HepG2 (cell line): Measurements from ENCODE around the gene EPN3. TPM values are rescaled to one million over a fixed set of nuclear protein-coding genes. Genes with fewer than 3 reads are reported as not detected.

Experiments used
- ATAC-seq: fragments of 200-7000 bp; cut with Tn5 transposase; 3 replicates; pipeline ENCODE4 v1.9.1; 2020; ENCODE audit warnings: mild to moderate bottlenecking, moderate library complexity
- BruUV-seq: library from RNA; stranded (reverse); fragments of 400-500 nt; replicated peaks from 2 replicates; lab custom pipeline; 2021; lab: Mats Ljungman, UMichigan
- CTCF ChIA-PET: fragments of 300-600 bp; formaldehyde crosslinking; extraction: SDS; loops from one replicate; lab custom pipeline; 2021; ENCODE audit warnings: low total read pairs, inconsistent platforms, low intra/inter-chr PET ratio; lab: Yijun Ruan, JAX
- POLR2A ChIA-PET: fragments of 350-600 bp; sonication (Branson Sonifier 250); formaldehyde crosslinking; loops from one replicate; lab custom pipeline; 2020; ENCODE audit warnings: antibody characterized with exemption, inconsistent platforms; lab: Yijun Ruan, JAX
- DNase-seq: peaks from one replicate; pipeline ENCODE4 v3.0.0-alpha.2; 2015; ENCODE audit warnings: low spot score
- FAIRE-seq: peaks from 3 replicates; lab custom pipeline; 2011; peaks lifted over from hg19 to GRCh38; lab: Jason Lieb, UNC
- H2AFZ ChIP-seq: one replicate; pipeline ENCODE4 v1.6.1; 2011; ENCODE audit warnings: low read length, inconsistent platforms
- H3K27ac ChIP-seq: fragments of 300-600 bp; 3 replicates; pipeline ENCODE4 v1.8.0; 2011; ENCODE audit warnings: mixed run types, mild to moderate bottlenecking, mixed read lengths, low read length, inconsistent platforms; ENCODE audit not compliant: insufficient read depth; ENCODE audit errors: extremely low read length
- H3K27me3 ChIP-seq, 2 experiments: fragments of 200-600 bp in 1 of 2; 2 replicates in 1 of 2; 3 replicates in 1 of 2; pipeline versions ENCODE4 v1.6.0 to v1.8.0; 2011; ENCODE audit warnings: low read length in 2 of 2, mild to moderate bottlenecking in 2 of 2, moderate library complexity in 2 of 2, inconsistent platforms in 1 of 2; ENCODE audit not compliant: insufficient read depth in 2 of 2, control insufficient read depth in 1 of 2
- H3K36me3 ChIP-seq, 2 experiments: fragments of 200-600 bp in 1 of 2; replicated peaks in 1 of 2; 2 replicates in 1 of 2; 3 replicates in 1 of 2; pipeline versions ENCODE4 v1.5.1 to v1.8.0; 2011; ENCODE audit warnings: low read length in 2 of 2, inconsistent platforms in 1 of 2; ENCODE audit not compliant: insufficient read depth in 2 of 2, control insufficient read depth in 1 of 2
- H3K4me1 ChIP-seq: 2 replicates; pipeline ENCODE4 v1.5.1; 2012; ENCODE audit warnings: low read length, inconsistent platforms; ENCODE audit not compliant: insufficient read depth
- H3K4me2 ChIP-seq: 2 replicates; pipeline ENCODE4 v1.6.0; 2011; ENCODE audit warnings: low read depth, low read length, inconsistent platforms
- H3K4me3 ChIP-seq, 3 experiments: fragments of 200-600 bp in 1 of 3; sonication (generic), shearing (Covaris generic) in 1 of 3; replicated peaks in 1 of 3; 2 replicates each; pipeline ENCODE4 v1.5.1; 2011 to 2016; ENCODE audit warnings: low read length in 3 of 3, inconsistent platforms in 2 of 3, low read depth in 2 of 3, mild to moderate bottlenecking in 2 of 3, control low read depth in 1 of 3, mixed read lengths in 1 of 3; ENCODE audit not compliant: insufficient read depth in 1 of 3
- H3K79me2 ChIP-seq: one replicate; pipeline ENCODE4 v1.6.1; 2011; ENCODE audit warnings: low read length, inconsistent platforms; ENCODE audit not compliant: insufficient read depth
- H3K9ac ChIP-seq: 2 replicates; pipeline ENCODE4 v1.6.0; 2011; ENCODE audit warnings: mild to moderate bottlenecking, low read depth, low read length, inconsistent platforms; ENCODE audit not compliant: insufficient read depth
- H3K9me3 ChIP-seq: 2 replicates; pipeline ENCODE4 v1.5.1; 2012; ENCODE audit warnings: mild to moderate bottlenecking, low read length
- H4K20me1 ChIP-seq: 2 replicates; pipeline ENCODE4 v1.6.0; 2011; ENCODE audit warnings: inconsistent platforms, mild to moderate bottlenecking, low read length, moderate library complexity; ENCODE audit not compliant: insufficient read depth
- KLF16 ChIP-seq, 2 experiments: sonication (generic) in 1 of 2; formaldehyde crosslinking in 1 of 2; IDR thresholded peaks; 2 replicates each; pipeline versions ENCODE4 v1.6.1 to v1.8.0; 2016 to 2023; ENCODE audit warnings: missing genetic modification reagents in 2 of 2, missing compliant biosample characterization in 1 of 2
- MTA3 ChIP-seq: sonication (generic); formaldehyde crosslinking; IDR thresholded peaks from 2 replicates; pipeline ENCODE4 v1.4.0; 2020; ENCODE audit warnings: missing genetic modification reagents
- RNF2 ChIP-seq: fragments of 450-650 bp; conservative IDR thresholded peaks from 2 replicates; pipeline ENCODE4 v1.6.1; 2016; ENCODE audit warnings: low read depth
- SMARCE1 ChIP-seq: fragments of 450-650 bp; IDR thresholded peaks from 2 replicates; pipeline ENCODE4 v1.6.1; 2017; ENCODE audit warnings: borderline replicate concordance
- STAG1 ChIP-seq: sonication (generic); formaldehyde crosslinking; IDR thresholded peaks from 2 replicates; pipeline ENCODE4 v1.4.0; 2020; ENCODE audit warnings: missing genetic modification reagents
- TRIM24 ChIP-seq: sonication (generic); formaldehyde crosslinking; IDR thresholded peaks from 2 replicates; pipeline ENCODE4 v1.8.0; 2022; ENCODE audit warnings: mild to moderate bottlenecking, missing genetic modification reagents
- WGBS: methylation state at CpG from one replicate; pipeline ENCODE4 v1.1.6; 2017; ENCODE audit warnings: low lambda C conversion rate; 5-methylcytosine and 5-hydroxymethylcytosine counted together
- in situ Hi-C: cut with HindIII; loops from 2 replicates; pipeline ENCODE4 v1.10.0; 2017; ENCODE audit warnings: low pct_unique_long_range_greater_than_20kb; ENCODE audit not compliant: extremely low pct_ligation_motif_present
- intact Hi-C: fragments of 100-400 bp; cut with micrococcal nuclease; formaldehyde crosslinking; loops from one replicate; pipeline ENCODE4 v1.10.0; 2022; ENCODE audit not compliant: unreplicated experiment
- polyA plus RNA-seq, 8 experiments: library from polyadenylated mRNA; depleted of rRNA in 3 of 8; stranded (reverse) in 7 of 8; unstranded in 1 of 8; fragments of >200 nt; fragmentation: Illumina TruSeq in 4 of 8; extraction: Trizol in 4 of 8; gene quantifications; 2 replicates each; pipeline versions ENCODE4 v1.2.1 to v1.2.3, GENCODE V29; 2011 to 2016; ENCODE audit warnings: low read depth in 4 of 8, missing spikeins in 1 of 8, mixed read lengths in 1 of 8; ENCODE audit not compliant: insufficient read depth in 1 of 8
- total RNA-seq, 5 experiments: library from RNA; depleted of rRNA; stranded (reverse); fragments of >200 nt; fragmentation: Illumina TruSeq; extraction: Trizol; gene quantifications; 2 replicates each; pipeline ENCODE4 v1.2.3, GENCODE V29; 2016; ENCODE audit warnings: low read depth in 1 of 5
- TF ChIP-seq, protein P1 (sequence below): sonication (generic); formaldehyde crosslinking; conservative IDR thresholded peaks from 2 replicates; pipeline ENCODE4 v1.8.1; 2023; ENCODE audit warnings: missing genetic modification reagents

The EPN3 gene
- total and polyA plus RNA-seq, 2 of the 13 experiments (the other 11 are each of a cell fraction or from before 2014, with no cell fraction given): 0.11 to 0.95 TPM

DNA sequence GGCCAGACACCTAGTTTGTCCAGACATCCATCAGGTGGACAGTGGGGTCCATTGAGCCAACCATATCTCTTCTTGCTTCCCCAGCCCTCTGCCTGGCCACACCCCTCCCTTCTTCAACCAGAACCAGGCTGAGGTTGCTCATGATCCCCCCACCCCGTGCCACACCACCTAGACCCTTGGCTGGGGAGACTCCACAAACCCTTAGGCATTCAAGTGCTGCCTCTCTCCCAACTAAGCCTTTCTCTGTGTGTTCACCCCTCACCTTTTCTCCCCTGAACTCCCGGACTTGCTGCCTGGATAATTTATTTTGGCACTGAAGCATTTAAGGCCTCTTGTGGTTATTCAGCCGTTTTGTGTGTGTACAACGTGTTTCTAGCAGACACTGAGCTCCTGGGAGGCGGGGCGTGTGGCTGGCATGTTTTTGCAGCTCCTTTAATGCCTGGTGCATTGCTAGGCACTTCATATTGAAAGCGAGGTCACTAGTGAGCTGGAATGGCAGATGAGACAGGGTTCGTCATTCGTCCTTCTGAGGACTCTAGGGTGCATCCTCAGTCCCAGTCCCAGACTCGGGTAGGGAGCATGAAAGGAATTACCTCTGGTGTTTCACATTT lies 56.7 kb downstream of the EPN3 start:
- no peak for DNase-seq
- H3K79me2 ChIP-seq: no peaks in the 10 kb centered on the region
- H4K20me1 ChIP-seq: no peaks in the 10 kb centered on the region; the same call in 1 of the 2 replicates
- ChIA-PET CTCF (no interaction called here), POLR2A (no interaction called here)
- no peak overlapping the region for H3K27ac ChIP-seq
- H3K4me2 ChIP-seq: no peak overlapping the region
- H3K4me1 ChIP-seq: peaks cover 29% of the 10 kb centered on the region
- no peaks in the 10 kb centered on the region for H3K36me3 ChIP-seq
- H3K4me3 ChIP-seq: no peak overlapping the region
- H3K9me3 ChIP-seq: no peaks in the 10 kb centered on the region
- H2AFZ ChIP-seq: no peak overlapping the region
- H3K9ac ChIP-seq: no peak overlapping the region
- in situ Hi-C loops (no loop called here), intact Hi-C loops (no loop called here)
- no peak for ATAC-seq
- FAIRE-seq: no peak
- TF ChIP-seq, protein P1, sequence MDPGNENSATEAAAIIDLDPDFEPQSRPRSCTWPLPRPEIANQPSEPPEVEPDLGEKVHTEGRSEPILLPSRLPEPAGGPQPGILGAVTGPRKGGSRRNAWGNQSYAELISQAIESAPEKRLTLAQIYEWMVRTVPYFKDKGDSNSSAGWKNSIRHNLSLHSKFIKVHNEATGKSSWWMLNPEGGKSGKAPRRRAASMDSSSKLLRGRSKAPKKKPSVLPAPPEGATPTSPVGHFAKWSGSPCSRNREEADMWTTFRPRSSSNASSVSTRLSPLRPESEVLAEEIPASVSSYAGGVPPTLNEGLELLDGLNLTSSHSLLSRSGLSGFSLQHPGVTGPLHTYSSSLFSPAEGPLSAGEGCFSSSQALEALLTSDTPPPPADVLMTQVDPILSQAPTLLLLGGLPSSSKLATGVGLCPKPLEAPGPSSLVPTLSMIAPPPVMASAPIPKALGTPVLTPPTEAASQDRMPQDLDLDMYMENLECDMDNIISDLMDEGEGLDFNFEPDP (CRISPR knock-in tag): 0 out of 2 replicates have a peak, but pooled peaks have one; percentile 51
- TF ChIP-seq SMARCE1: no peak
- no peak for TF ChIP-seq TRIM24 (CRISPR knock-in tag)
- TF ChIP-seq KLF16 (CRISPR knock-in tag; IDR thresholded peaks at IDR 0.05): no peak
- TF ChIP-seq RNF2: no peak
- no peak for TF ChIP-seq MTA3 (CRISPR knock-in tag)
- TF ChIP-seq STAG1: no peak
- no TSS peak for BruUV-seq
- WGBS: 9% methylated on average over 10 of the region's 10 CpGs
- H3K27me3 ChIP-seq: peaks cover 43 to 97% of the 10 kb centered on the region in 2 experiments; a peak in 4 of 5 replicates
